Neuron (in vitro differentiated cells): ENCODE data around the gene TMEM72.

Experiments used
- H2AFZ ChIP-seq: one replicate; pipeline ENCODE4 v1.6.1; 2013; ENCODE audit warnings: low read depth, mild to moderate bottlenecking, inconsistent platforms, low read length, moderate library complexity
- H3K27me3 ChIP-seq: one replicate; pipeline ENCODE4 v1.6.1; 2013; ENCODE audit warnings: low read length; ENCODE audit not compliant: insufficient read depth
- H3K36me3 ChIP-seq: one replicate; pipeline ENCODE4 v1.6.1; 2013; ENCODE audit warnings: low read length; ENCODE audit not compliant: insufficient read depth
- H3K4me1 ChIP-seq: one replicate; pipeline ENCODE4 v1.6.1; 2013; ENCODE audit warnings: low read length; ENCODE audit not compliant: insufficient read depth
- H3K4me3 ChIP-seq: 2 replicates; pipeline ENCODE4 v1.5.1; 2013; ENCODE audit warnings: mild to moderate bottlenecking, low read length, moderate library complexity
- H3K9me3 ChIP-seq: one replicate; pipeline ENCODE4 v1.6.1; 2013; ENCODE audit warnings: low read length

The TMEM72 gene

GRCh38 chr10:44879531-44879899, 31.6 kb upstream of the TMEM72 start:
- Histone ChIP-seq H3K36me3 (no peaks in the 10 kb centered on the region), H3K9me3 (no peaks in the 10 kb centered on the region), H2AFZ (peak overlapping the region; percentile 27), H3K27me3 (peaks cover 4% of the 10 kb centered on the region), H3K4me3 (no peak overlapping the region), H3K4me1 (peaks cover 4% of the 10 kb centered on the region)

GRCh38 chr10:44880090-44880715, 30.9 kb upstream of the TMEM72 start:
- peaks cover 4% of the 10 kb centered on the region for H3K4me1 ChIP-seq
- H3K9me3 ChIP-seq, result no peaks in the 10 kb centered on the region
- H3K36me3 ChIP-seq, result no peaks in the 10 kb centered on the region
- H2AFZ ChIP-seq, result no peak overlapping the region
- peaks cover 4% of the 10 kb centered on the region for H3K27me3 ChIP-seq
- no peak overlapping the region for H3K4me3 ChIP-seq

GRCh38 chr10:44881649-44882048, 29.5 kb upstream of the TMEM72 start:
- H3K27me3 ChIP-seq, result peaks cover 4% of the 10 kb centered on the region
- H3K4me1 ChIP-seq, result peaks cover 4% of the 10 kb centered on the region
- H3K36me3 ChIP-seq, result no peaks in the 10 kb centered on the region
- H3K4me3 ChIP-seq, result no peak overlapping the region
- no peaks in the 10 kb centered on the region for H3K9me3 ChIP-seq
- H2AFZ ChIP-seq, result no peak overlapping the region

GRCh38 chr10:44882166-44882720, 28.9 kb upstream of the TMEM72 start:
- Histone ChIP-seq H2AFZ (no peak overlapping the region), H3K27me3 (peaks cover 4% of the 10 kb centered on the region), H3K4me3 (no peak overlapping the region), H3K36me3 (no peaks in the 10 kb centered on the region), H3K9me3 (no peaks in the 10 kb centered on the region), H3K4me1 (peaks cover 4% of the 10 kb centered on the region)

- no peak overlapping the region for H2AFZ ChIP-seq
- peaks cover 3% of the 10 kb centered on the region for H3K4me1 ChIP-seq
- H3K36me3 ChIP-seq, result no peaks in the 10 kb centered on the region
- peaks cover 4% of the 10 kb centered on the region for H3K27me3 ChIP-seq
- no peak overlapping the region for H3K4me3 ChIP-seq
- H3K9me3 ChIP-seq, result no peaks in the 10 kb centered on the region
Measured at GRCh38 chr10:44883593-44884331, 27.4 kb upstream of the TMEM72 start.

GRCh38 chr10:44885710-44886109, 25.4 kb upstream of the TMEM72 start:
- Histone ChIP-seq H2AFZ (no peak overlapping the region), H3K36me3 (no peaks in the 10 kb centered on the region), H3K4me1 (no peaks in the 10 kb centered on the region), H3K27me3 (no peaks in the 10 kb centered on the region), H3K9me3 (no peaks in the 10 kb centered on the region), H3K4me3 (no peak overlapping the region)

GRCh38 chr10:44886966-44887365, 24.2 kb upstream of the TMEM72 start:
- Histone ChIP-seq H3K4me3 (no peak overlapping the region), H3K36me3 (no peaks in the 10 kb centered on the region), H2AFZ (no peak overlapping the region), H3K9me3 (no peaks in the 10 kb centered on the region), H3K27me3 (no peaks in the 10 kb centered on the region), H3K4me1 (no peaks in the 10 kb centered on the region)

- Histone ChIP-seq H2AFZ (no peak overlapping the region), H3K9me3 (no peaks in the 10 kb centered on the region), H3K27me3 (no peaks in the 10 kb centered on the region), H3K36me3 (no peaks in the 10 kb centered on the region), H3K4me1 (no peaks in the 10 kb centered on the region), H3K4me3 (no peak overlapping the region)
Measured at GRCh38 chr10:44888886-44889285, 22.3 kb upstream of the TMEM72 start.

- H3K36me3 ChIP-seq, result no peaks in the 10 kb centered on the region
- H3K9me3 ChIP-seq, result no peaks in the 10 kb centered on the region
- H3K4me1 ChIP-seq, result no peaks in the 10 kb centered on the region
- no peak overlapping the region for H2AFZ ChIP-seq
- H3K27me3 ChIP-seq, result no peaks in the 10 kb centered on the region
- no peak overlapping the region for H3K4me3 ChIP-seq
Measured at GRCh38 chr10:44889834-44890233, 21.3 kb upstream of the TMEM72 start.

- no peak overlapping the region for H3K4me3 ChIP-seq
- no peaks in the 10 kb centered on the region for H3K36me3 ChIP-seq
- no peaks in the 10 kb centered on the region for H3K4me1 ChIP-seq
- no peaks in the 10 kb centered on the region for H3K27me3 ChIP-seq
- H2AFZ ChIP-seq, result no peak overlapping the region
- H3K9me3 ChIP-seq, result no peaks in the 10 kb centered on the region
Measured at GRCh38 chr10:44890696-44891563, 20.2 kb upstream of the TMEM72 start.

GRCh38 chr10:44891721-44892120, 19.4 kb upstream of the TMEM72 start:
- H3K36me3 ChIP-seq, result no peaks in the 10 kb centered on the region
- H3K4me3 ChIP-seq, result no peak overlapping the region
- no peaks in the 10 kb centered on the region for H3K27me3 ChIP-seq
- no peaks in the 10 kb centered on the region for H3K4me1 ChIP-seq
- no peak overlapping the region for H2AFZ ChIP-seq
- H3K9me3 ChIP-seq, result no peaks in the 10 kb centered on the region

GRCh38 chr10:44893604-44894468, 17.3 kb upstream of the TMEM72 start:
- H3K9me3 ChIP-seq, result no peaks in the 10 kb centered on the region
- H2AFZ ChIP-seq, result no peak overlapping the region
- no peaks in the 10 kb centered on the region for H3K36me3 ChIP-seq
- no peaks in the 10 kb centered on the region for H3K27me3 ChIP-seq
- no peak overlapping the region for H3K4me3 ChIP-seq
- no peaks in the 10 kb centered on the region for H3K4me1 ChIP-seq
